Testis (tissue), 3 donors: Measurements from ENCODE around the gene MIA. TPM values are rescaled to one million over a fixed set of nuclear protein-coding genes. Genes with fewer than 3 reads are reported as not detected.
"Not testable (repeated sequence)": the region's sequence is repeated elsewhere in the genome, so short reads cannot be mapped to it uniquely, and the experiment has no call there.

ENCODE experiments used
- DNase-seq: peaks from one replicate; pipeline ENCODE4 v3.0.0-alpha.2; 2019
- H3K27ac ChIP-seq, 2 donors: fragments of 200-600 bp; sonication (generic); one replicate each; pipeline ENCODE4 v1.5.1; 2019
- H3K27me3 ChIP-seq: fragments of 200-600 bp; sonication (generic); one replicate; pipeline ENCODE4 v1.5.1; 2019
- H3K36me3 ChIP-seq: fragments of 200-600 bp; sonication (generic); one replicate; pipeline ENCODE4 v1.5.1; 2017; ENCODE audit warnings: low read depth; ENCODE audit errors: missing control alignments
- H3K4me1 ChIP-seq: fragments of 200-600 bp; sonication (generic); one replicate; pipeline ENCODE4 v1.5.1; 2019
- H3K4me3 ChIP-seq, 2 donors: fragments of 200-600 bp; sonication (generic); one replicate each; pipeline ENCODE4 v1.5.1; 2017 to 2019
- H3K9me3 ChIP-seq: fragments of 200-600 bp; sonication (generic); one replicate; pipeline ENCODE4 v1.5.1; 2017
- CTCF ChIP-seq, 3 experiments: fragments of 450-650 bp in 2 of 3; fragments of 200-600 bp in 1 of 3; sonication (generic) in 1 of 3; IDR thresholded peaks; one replicate each; pipeline ENCODE4 v1.5.1; 2016 to 2019; ENCODE audit warnings: antibody characterized with exemption in 3 of 3, mild to moderate bottlenecking in 2 of 3, moderate library complexity in 1 of 3
- POLR2A ChIP-seq: fragments of 450-650 bp; IDR thresholded peaks from one replicate; pipeline ENCODE4 v1.6.1; 2017; ENCODE audit warnings: antibody characterized with exemption, mild to moderate bottlenecking, moderate library complexity
- WGBS, 2 donors: methylation state at CpG; one replicate each; pipeline ENCODE4 v1.1.5; 2018; 5-methylcytosine and 5-hydroxymethylcytosine counted together
- intact Hi-C: fragments of 100-400 bp; cut with DNase I; formaldehyde crosslinking; loops from one replicate; pipeline ENCODE4 v1.15.1; 2023; ENCODE audit warnings: low total_unique reads
- polyA plus RNA-seq: library from polyadenylated mRNA; stranded (reverse); fragments of 350-450 nt; fragmentation: Illumina TruSeq; extraction: RNeasy Lipid Tissue Mini Kit (QIAGEN cat#74804); gene quantifications from one replicate; pipeline ENCODE4 v1.2.3, GENCODE V29; 2014; ENCODE audit warnings: low read depth, low replicate concordance; ENCODE audit not compliant: insufficient read depth
- total RNA-seq, 2 donors: library from RNA; depleted of rRNA; stranded (reverse); fragments of >200 nt; gene quantifications; one replicate each; pipeline ENCODE4 v1.2.3, GENCODE V29; 2016

The MIA gene
- total and polyA plus RNA-seq, 3 donors from 2014 or later: 2.4 to 2.9 (median 2.8) TPM

GRCh38 chr19:40762754-40763470 lies 12.4 kb upstream of the MIA start:
- WGBS, 2 donors: 90 to 91% methylated on average over 17 of the region's 17 CpGs
- TF ChIP-seq CTCF (IDR thresholded peaks at IDR 0.05) (no peak), POLR2A (no peak)
- no peak for DNase-seq
- H3K9me3 ChIP-seq: no peaks in the 10 kb centered on the region
- no peak overlapping the region for H3K27ac ChIP-seq
- no peaks in the 10 kb centered on the region for H3K36me3 ChIP-seq
- H3K27me3 ChIP-seq: no peaks in the 10 kb centered on the region
- H3K4me1 ChIP-seq: no peaks in the 10 kb centered on the region
- intact Hi-C loops: no loop called here
- H3K4me3 ChIP-seq: no peak overlapping the region

DNA sequence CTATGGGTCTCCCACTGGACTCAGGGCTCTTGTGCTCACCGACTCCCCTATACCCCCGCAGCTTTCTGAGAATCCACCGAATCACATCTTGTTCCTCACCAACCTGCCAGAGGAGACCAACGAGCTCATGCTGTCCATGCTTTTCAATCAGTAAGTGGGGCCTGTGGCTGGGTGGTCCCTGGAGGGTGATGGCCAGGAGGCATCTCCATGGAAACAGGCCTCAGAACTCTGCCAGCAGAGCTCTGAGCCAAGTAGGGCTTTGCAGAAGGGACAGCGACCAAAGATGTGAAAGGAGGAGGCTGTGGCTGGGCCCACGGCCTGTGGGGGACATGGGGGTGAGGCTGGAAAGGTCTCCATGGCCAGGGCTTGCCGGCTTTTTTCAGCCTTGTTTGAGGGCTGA lies 11.8 kb upstream of the MIA start:
- Histone ChIP-seq H3K4me3 (no peak overlapping the region), H3K27me3 (no peaks in the 10 kb centered on the region), H3K4me1 (no peaks in the 10 kb centered on the region), H3K9me3 (no peaks in the 10 kb centered on the region), H3K27ac (no peak overlapping the region), H3K36me3 (no peaks in the 10 kb centered on the region)
- TF ChIP-seq CTCF (IDR thresholded peaks at IDR 0.05): no peak
- TF ChIP-seq POLR2A: no peak
- 92 to 96% methylated on average over 6 to 7 of the region's 7 CpGs for WGBS, 2 donors
- DNase-seq: no peak
- intact Hi-C loops: no loop called here

- no peaks in the 10 kb centered on the region for H3K27me3 ChIP-seq
- H3K27ac ChIP-seq: no peak overlapping the region
- intact Hi-C loops: no loop called here
- no peak overlapping the region for H3K4me3 ChIP-seq
- H3K4me1 ChIP-seq: no peaks in the 10 kb centered on the region
- H3K9me3 ChIP-seq: no peaks in the 10 kb centered on the region
- H3K36me3 ChIP-seq: no peaks in the 10 kb centered on the region
- 85 to 89% methylated on average over 9 to 10 of the region's 10 CpGs for WGBS, 2 donors
- TF ChIP-seq CTCF (IDR thresholded peaks at IDR 0.05): no peak
- TF ChIP-seq POLR2A: no peak
- DNase-seq: no peak
Measured at GRCh38 chr19:40763963-40764362, 11.4 kb upstream of the MIA start.

- H3K4me3 ChIP-seq, H3K36me3 ChIP-seq, DNase-seq, H3K27ac ChIP-seq, H3K27me3 ChIP-seq, H3K9me3 ChIP-seq, intact Hi-C loops, H3K4me1 ChIP-seq: not testable (repeated sequence)
- WGBS, 2 donors: 93 to 96% methylated on average over 13 of the region's 13 CpGs
Measured at GRCh38 chr19:40766385-40766784, 8.9 kb upstream of the MIA start.

GRCh38 chr19:40768869-40769268 lies 6.5 kb upstream of the MIA start:
- no peak for DNase-seq
- H3K4me1 ChIP-seq: no peaks in the 10 kb centered on the region
- H3K36me3 ChIP-seq: no peaks in the 10 kb centered on the region
- intact Hi-C loops: no loop called here
- 75 to 78% methylated on average over 5 of the region's 5 CpGs for whole genome bisulfite sequencing, 2 donors
- H3K9me3 ChIP-seq: no peaks in the 10 kb centered on the region
- TF ChIP-seq CTCF (IDR thresholded peaks at IDR 0.05) (no peak), POLR2A (no peak)
- H3K4me3 ChIP-seq: no peak overlapping the region
- no peaks in the 10 kb centered on the region for H3K27me3 ChIP-seq
- H3K27ac ChIP-seq: no peak overlapping the region

GRCh38 chr19:40771101-40771862 lies 4.0 kb upstream of the MIA start:
- H3K4me3 ChIP-seq, intact Hi-C loops, H3K27ac ChIP-seq, H3K9me3 ChIP-seq, H3K36me3 ChIP-seq, H3K27me3 ChIP-seq, H3K4me1 ChIP-seq: not testable (repeated sequence)
- 91 to 92% methylated on average over 10 of the region's 10 CpGs for WGBS, 2 donors
- DNase-seq: peak; percentile 45
